ENCODE measurements around the gene PTPRD.
"Not testable (repeated sequence)": the region's sequence is repeated elsewhere in the genome, so short reads cannot be mapped to it uniquely, and the experiment has no call there.

PTPRD gene

DNA sequence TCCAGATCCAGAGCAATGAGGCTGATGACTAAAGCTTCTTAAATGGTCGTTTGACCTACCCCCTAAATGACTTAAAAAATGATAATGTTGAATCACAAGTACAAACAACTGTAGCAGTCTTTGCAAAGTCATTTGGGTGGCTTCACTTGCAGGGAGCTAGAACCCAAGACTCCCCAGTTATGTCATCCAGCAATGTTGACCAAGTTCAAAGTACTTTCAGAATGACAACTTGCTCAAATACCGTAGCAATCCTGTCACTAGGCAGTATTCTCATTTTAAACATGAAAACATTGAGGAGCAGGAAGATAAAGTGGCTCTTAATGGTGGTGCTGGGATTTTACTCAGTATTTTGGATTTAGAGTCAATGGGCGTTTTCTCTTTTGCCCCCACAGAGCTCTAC, 1596.2 kb downstream of the PTPRD start:
- DNase-seq (ENCODE audit: low read depth in 2 of 2) = no peak

DNA sequence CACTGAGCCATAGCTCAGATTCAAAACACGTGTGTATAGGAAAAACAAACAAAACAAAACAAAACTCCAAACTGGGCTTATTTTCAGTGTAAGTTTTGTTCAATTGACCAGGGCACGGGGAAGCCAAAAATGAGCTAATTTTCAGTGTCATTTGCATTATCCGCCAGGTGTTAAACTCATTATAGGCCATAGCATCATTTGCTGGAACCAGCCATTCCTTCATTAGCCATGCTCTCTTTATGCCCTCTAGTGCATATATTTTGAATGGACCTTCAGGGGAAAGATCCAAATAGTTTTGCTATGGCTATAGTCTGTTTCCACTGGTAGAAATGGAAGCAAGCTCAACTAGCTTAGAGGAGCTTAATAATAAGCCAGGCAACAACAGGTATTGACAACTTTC, 1608.0 kb downstream of the PTPRD start:
- DNase-seq (ENCODE audit: low read depth in 2 of 2) = no peak

DNA sequence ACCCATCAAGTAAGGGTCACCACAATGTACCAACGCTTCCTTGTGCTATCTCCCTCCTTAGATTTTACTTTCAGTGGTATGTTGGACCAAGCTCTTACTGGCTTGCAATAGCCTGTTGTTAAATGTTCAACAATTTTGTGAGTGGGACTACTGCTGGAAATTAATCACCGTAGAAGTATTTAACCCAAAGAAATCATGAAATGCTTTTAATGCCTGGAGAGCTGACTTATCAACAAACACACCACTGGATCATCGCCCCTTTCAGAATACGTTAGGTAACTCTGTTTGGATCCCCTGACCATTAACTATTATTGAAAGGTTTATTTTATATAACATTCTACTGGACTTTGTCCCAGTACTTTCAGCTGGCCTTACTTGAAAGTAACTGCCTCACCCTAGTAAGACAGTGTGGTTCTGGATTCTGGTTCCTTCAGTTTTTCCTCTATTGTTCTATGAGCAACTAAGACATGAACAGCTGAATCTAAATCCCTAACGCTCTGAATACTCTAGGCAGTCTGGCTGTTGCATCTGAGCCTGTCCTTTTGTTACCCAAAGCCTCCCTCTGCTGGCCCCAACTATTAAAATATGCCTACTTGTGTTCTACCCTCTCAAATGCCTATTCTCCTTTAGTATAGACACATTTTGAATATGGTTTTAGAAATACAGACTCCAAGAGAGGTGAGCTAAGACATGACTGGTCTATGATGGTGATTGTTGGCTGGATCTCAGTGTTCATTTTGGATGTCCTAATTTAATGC, 1609.8 kb downstream of the PTPRD start:
- no peak for DNase-seq (ENCODE audit: low read depth in 2 of 2)

DNA sequence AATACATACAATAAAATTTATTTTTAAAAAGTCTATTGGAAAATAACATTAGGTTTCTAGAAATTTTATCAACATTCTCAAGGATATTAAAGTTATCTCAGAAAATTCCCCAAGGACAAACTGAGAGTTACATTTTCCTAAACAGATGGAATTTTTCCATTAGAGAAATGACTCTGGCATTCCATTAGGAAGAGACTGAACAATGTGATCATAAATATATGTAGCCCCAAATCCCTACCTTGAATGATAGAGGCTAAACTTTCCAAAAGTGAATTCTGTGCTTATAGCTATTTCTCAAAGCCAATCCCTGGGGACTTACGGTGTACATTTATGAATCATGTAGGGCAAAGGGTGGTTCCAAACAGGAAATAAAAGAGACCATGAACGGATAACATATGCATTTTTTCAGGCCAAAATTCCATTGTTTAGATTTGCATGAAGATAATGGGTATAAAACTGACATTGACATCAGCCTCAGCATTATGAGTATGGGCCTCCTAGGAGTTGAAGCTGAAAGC, 1632.2 kb downstream of the PTPRD start:
- no peak for DNase-seq (ENCODE audit: low read depth in 2 of 2)

DNA sequence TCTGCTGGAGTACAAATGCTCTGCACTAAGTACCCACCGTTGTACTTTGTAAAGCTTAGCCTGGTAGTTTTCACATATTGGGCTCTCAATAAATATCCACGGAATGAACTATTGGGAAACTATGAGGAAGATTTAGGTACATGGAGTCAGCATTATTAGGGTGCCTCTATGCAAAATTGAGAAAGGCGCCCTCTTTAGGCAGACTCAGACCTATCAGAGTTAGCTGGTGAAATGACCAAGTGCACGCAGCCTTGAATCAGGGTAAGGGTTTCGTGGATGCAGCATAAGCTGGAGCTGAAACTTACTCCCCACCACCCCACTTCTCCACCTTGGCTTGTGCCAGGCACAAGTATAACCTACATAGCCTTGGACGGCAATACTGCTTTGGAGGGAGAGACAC, 1634.5 kb downstream of the PTPRD start:
- DNase-seq (ENCODE audit: low read depth in 2 of 2) = no peak

DNA sequence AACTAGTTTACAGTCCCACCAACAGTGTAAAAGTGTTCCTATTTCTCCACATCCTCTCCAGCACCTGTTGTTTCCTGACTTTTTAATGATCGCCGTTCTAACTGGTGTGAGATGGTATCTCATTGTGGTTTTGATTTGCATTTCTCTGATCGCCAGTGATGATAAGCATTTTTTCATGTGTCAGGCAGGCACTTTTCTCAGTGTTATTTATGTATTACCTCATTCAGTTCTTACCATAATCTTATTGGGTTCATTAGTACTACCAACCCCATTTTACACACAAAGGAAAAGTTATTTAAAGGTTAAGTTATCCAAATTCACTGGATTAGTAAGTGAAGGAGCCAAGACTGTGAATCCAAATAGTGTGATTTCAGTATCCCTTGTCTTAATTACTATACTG, 1644.5 kb downstream of the PTPRD start:
- not testable (repeated sequence) for DNase-seq (ENCODE audit: low read depth in 2 of 2)

DNA sequence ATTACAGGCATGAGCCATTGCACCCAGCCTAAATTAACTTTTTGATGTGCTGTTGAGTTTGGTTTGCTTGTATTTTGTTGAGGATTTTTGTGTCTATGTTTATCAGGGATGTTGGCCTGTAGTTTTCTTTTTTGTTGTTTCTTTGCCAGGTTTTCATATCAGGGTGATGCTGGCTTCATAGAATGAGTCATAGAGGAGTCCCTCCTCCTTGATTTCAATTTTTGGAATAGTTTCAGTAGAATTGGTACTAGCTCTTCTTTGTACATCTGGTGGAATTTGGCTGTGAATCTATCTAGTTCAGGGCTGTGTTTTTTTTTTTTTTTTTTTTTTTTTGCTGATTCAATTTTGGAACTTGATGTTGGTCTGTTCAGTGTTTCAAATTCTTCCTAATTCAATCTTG, 1648.9 kb downstream of the PTPRD start:
- DNase-seq (ENCODE audit: low read depth in 2 of 2) = no peak

DNA sequence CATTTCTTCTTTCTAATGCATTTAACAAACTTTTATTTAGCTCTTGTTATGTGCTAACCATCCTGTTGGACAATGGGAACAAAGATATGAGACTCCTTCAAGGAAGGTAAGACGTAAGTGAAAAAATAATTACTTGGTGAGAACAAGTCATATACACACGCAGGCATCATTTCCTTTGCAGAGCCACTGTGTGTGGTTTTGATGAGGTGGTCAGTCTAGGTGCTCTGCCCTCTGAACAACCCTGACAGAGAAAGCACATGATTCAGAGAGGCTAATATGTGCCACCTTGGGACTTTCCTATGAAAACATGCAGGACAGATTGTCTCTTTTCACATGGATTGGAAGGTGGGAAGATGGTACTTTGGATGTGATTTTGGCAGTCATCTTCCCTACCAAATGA, 1650.7 kb downstream of the PTPRD start:
- no peak for DNase-seq (ENCODE audit: low read depth in 2 of 2)

DNA sequence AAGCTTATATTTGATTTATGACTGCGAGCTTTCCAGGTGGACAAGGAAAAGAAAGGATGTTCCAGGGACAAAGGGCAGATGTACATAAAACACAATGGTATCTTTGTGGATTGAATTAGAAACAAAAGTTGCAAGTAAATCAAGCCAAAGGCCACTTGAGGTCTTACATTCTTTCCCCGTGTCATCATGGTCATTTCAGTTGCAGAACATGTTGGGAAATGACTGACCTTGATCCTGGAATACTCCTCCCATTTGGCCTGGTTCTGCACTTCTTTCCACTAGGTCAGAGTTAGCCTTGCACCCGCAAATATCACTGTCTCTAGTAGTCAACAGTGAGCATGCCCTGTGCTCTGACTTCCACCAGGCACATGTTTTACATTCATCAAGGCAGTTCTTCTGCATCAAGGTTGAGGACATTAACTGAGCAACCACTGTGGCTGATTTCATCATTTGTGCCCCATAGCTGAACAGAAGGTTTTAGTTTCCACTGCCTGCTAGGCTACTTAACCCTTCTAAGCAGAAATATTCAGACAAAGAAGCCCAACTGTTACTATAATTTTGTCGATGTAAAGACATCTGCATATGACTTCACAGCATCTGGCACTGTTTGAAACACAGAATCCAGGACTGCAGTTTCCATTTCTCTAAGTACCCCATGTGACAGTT, 1651.5 kb downstream of the PTPRD start:
- DNase-seq (ENCODE audit: low read depth in 2 of 2) = no peak

DNA sequence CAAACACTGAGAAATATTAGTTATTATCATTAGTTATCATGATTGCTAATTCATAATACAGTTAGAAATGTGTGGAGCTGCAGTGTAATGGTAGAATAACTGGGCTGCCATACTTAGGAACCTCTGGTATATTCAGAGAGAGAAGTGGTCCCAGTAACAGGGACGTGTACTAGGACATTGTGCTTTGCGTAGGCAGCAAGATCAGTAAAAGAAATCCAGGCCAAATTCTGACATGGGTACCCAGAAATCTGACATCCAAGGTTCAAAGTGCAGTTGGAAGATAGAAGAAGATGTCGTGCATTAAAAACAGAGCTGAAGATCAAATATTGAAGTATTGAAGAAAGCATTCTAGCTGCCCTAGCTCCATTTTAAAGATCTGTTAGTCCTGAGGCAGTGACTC, 1652.5 kb downstream of the PTPRD start:
- DNase-seq (ENCODE audit: low read depth in 2 of 2) = no peak

DNA sequence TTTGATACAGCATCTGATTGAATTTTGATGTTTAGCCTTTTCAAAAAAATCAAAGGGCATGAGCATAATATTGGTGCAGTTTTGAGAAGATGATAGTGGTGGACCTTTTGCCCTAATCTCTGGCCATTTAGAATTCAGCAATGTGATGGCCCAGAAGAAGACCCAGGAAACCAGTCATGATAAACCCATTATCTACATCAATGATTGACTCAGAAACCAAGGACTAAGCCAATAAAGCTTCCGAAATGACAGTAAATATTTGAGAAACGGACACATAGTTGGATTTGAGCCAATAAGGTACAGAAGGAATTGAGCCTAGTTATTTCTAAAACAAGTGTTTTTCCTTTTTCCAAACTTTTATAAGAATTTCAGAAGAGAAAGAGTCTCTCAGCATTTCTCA, 1654.4 kb downstream of the PTPRD start:
- no peak for DNase-seq (ENCODE audit: low read depth in 2 of 2)

DNA sequence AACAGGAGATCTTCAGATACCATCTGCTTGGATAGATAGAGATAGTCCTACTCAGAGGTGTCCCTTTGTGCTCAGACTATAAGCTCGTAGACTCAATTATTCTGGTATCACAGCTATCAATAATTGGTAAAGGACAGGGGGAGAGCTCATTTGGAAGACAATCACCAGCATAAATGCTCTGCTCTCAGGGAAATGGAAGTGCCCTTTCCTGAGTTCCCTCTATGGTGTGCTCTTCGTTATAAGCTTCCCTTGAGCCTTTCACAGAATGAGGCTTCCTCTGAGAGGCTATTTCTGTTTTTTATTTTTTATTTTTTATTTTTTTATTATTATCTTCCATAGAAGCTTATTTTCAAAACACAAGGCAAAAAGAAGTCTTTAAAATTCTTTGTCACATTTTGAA, 1657.5 kb downstream of the PTPRD start:
- no peak for DNase-seq (ENCODE audit: low read depth in 2 of 2)

DNA sequence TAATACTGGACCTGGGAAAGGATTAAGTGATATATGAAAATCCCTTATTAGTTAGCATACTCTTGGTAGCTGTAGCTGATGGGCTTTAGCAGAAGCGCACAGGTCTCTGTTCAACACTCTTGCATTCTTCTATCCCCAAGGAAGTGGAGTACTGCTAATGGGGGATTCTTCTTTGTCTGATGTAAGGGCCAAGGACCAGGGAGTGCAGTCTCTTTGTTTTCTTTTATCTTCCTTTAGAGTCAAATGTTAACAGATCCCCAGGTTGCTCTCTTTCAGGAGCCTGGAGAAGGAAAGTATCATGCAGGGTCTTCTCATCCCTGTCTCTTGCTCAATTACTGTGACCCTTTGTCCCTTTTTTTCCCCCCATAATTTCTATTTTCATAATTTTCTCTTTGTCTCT, 1666.3 kb downstream of the PTPRD start:
- no peak for DNase-seq (ENCODE audit: low read depth in 2 of 2)

DNA sequence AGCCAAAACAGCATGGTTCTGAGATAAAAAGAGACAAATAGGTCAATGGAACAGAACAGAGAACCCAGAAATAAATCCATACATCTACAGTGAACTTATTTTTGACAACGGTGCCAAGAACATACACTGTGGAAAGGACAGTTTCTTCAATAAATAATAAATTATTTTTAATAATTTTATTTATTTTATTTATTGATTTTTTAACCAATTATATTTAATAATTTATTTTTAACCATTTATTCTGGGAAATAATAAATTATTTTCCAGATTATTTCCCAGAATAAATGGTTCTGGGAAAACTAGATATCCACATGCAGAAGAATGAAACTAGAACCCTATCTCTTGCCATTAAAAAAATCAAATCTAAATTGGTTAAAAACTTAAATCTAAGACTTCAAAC, 1669.4 kb downstream of the PTPRD start:
- no peak for DNase-seq (ENCODE audit: low read depth in 2 of 2)

DNA sequence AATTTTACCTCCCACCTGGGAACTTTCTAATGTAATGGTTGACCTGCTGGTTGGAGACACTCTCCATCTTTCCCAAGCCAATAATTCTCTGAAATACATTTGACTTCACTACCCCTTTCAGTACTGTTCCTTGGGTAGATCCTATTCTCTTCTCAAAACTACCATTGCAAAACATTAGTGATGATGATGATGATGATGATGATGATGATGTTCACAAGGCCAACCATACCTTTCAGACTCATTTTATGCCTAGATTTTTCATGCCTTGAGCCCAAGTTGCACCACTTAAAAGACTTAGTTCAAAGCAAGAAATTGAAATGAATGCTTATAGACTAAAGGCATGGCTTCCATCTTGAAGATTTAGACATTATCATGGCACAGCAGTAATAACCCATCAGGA, 1672.2 kb downstream of the PTPRD start:
- DNase-seq (ENCODE audit: low read depth in 2 of 2) = no peak

DNA sequence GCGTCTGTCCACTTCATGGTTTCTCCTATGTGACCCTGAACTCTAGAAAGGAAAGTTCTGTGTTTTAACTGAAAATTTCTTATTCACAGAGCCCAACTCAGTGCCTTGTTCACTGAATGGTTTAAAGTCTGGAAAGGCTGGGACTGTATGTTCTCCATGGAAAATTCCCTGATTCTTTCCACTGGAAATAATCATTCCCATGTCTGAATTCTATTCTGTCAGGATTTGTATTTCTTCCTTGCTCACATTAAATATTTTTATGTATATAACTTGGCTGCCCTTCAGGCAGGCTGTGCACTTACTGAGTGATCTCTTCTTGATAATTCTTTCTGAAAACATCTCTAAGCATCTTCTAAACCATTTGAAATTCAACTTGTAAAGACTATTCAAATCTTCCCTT, 1686.3 kb downstream of the PTPRD start:
- DNase-seq (ENCODE audit: low read depth in 2 of 2) = no peak

DNA sequence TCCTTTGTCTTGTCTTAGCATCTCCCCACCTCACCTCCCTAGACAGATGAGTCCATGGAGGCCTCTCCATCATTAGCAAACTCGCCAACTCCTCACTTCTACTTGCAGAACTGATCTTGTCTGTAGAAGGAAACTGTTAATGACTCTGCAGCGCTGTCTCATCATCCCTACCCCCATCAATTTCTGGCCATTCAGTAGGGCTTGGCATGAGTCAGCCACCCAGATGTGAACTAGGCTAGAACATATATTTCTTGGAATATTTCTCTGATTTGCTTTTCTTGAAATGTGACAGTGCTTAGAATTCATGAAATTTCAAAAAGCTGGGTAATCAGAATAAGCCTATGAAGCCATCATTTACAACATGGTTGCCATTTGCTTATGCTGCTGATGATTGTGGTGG, 1688.2 kb downstream of the PTPRD start:
- DNase-seq (ENCODE audit: low read depth in 2 of 2) = no peak

DNA sequence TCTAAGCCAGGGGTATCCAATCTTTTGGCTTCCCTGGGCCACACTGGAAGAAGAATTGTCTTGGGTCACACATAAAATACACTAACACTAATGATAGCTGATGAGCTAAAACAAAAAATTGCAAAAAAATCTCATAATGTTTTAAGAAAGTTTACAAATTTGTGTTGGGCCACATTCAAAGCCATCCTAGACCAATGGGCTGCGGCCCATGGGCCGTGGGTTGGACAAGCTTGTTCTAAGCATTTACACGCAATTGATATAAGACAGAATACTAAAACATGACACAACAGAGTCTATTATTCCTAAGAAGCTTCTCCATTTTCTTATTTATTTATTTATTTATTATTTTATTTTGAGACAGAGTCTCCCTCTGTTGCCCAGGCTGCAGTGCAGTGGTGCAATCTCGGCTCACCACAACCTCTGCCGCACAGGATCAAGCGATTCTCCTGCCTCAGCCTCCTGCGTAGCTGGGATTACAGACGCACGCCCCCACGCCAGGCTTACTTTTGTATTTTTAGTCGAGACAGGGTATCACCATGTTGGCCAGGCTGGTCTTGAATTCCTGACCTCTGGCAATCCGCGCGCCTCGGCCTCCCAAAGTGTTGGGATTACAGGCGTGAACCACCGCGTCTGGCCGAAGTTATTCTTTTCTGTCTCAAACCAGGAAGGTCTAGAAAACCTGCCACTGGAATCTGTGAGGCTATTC, 1692.2 kb downstream of the PTPRD start:
- not testable (repeated sequence) for DNase-seq (ENCODE audit: low read depth in 2 of 2)

DNA sequence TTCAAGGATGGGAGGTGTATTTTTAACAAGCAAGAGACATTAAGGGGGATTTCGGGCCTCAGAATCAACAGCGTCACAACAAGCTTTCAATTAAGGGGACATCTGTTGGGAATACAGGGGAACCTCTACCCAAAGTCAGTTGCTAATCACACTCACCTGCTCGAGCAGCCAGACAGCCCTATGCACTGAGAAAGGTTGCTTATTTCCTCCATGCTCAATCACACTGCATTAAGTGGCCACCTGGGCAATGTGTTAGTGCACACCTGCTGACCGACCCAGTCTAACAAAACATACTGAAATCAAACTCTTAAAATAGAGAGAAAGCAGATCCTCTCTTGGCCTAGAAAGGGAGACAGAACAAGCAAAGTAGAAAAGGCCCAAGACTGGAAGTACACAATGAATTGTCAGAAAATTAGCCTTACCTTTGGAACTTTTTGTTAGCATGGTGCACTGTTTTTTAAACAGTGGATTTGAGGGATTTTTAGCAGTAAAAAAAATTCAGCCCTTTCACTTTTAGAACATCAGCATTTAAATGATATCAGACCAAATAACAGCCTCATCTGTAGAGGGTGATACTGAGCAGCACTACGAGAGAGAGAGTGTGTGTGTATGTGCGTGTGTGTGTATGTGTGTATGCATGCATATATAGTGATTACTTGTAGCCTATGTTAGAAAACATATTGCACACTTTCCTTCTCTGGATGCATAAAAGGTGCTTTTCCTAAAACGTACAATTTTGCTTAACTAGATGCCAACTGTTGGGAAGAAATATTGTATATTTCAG, 1694.7 kb downstream of the PTPRD start:
- no peak for DNase-seq (ENCODE audit: low read depth in 2 of 2)

DNA sequence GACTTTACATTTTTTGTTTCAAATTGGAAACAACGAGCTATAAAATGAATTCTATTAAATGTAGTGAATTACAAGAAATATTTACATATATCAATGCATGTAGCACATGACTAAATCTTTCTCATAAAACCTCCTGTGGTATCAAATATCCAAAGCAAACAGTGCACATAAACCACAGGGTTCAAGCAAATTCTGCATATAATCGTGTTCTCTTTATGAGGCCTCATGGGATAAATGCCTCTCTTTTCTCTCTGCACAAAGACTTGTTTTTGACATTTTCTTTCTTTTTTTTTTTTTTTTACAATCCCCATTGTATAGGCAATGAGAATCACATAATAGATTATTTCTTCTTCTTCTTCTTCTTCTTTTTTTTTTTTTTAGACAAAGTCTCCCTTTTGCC, 1696.0 kb downstream of the PTPRD start:
- no peak for DNase-seq (ENCODE audit: low read depth in 2 of 2)

DNA sequence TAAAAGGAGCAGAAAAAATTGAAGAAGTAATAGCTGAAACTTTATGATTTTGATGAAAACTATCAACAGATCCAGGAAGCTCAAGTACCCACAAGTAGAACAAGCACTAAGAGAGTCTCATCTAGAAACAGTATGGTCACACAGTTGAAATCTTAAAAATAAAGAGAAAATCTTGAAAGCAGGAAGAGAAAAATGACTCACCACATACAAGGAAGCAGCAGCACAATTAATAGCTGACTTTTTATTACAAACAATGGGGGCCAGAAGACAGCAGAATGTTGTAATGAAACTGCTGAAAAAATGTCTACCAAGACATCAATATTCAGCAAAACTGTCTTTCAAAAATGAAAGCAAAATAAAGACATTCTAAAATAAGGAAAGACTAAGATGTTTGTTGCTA, 1704.9 kb downstream of the PTPRD start:
- no peak for DNase-seq (ENCODE audit: low read depth in 2 of 2)

DNA sequence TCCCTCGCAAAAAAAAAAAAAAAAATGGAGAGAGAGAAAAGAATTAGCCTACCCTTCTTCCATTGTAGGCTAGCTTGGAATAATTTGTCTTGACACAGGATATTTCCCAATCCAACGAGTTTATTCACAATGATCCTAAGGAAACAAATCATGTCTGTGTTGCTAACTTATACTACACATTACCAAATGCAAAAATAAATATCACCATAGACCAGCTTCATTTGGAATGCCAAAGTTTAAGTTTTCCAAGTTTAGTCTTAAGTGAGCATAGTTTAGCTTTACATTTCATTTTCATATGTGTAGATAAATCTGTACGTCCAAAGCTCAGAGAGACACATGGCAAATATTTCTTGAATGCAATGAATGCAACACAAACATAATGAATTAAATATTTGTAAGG, 1707.1 kb downstream of the PTPRD start:
- no peak for DNase-seq (ENCODE audit: low read depth in 2 of 2)

Data from activated CD8-positive, alpha-beta memory T cell treated with anti-CD3 and anti-CD28 coated beads for 4 hours (primary cell).